GM10266 (cell line): Measurements from ENCODE around the gene OR13J1.
A peak's percentile ranks its signal among the peaks of the same experiment; 100 is the strongest.

ENCODE experiments used
- DNase-seq: peaks from one replicate; pipeline ENCODE4 v3.0.0; 2012; ENCODE audit errors: extremely low spot score
- CTCF ChIP-seq: IDR thresholded peaks from 2 replicates; pipeline ENCODE4 v1.5.1; 2012; ENCODE audit warnings: mild to moderate bottlenecking, low read depth; ENCODE audit not compliant: control insufficient read depth, insufficient read depth; ENCODE audit errors: missing control alignments

Gene OR13J1

GRCh38 chr9:35845824-35846771 lies 24.1 kb downstream of the OR13J1 start:
- TF ChIP-seq CTCF, result no peak
- no peak for DNase-seq

GRCh38 chr9:35844628-35845270 lies 25.5 kb downstream of the OR13J1 start:
- DNase-seq, result peak; percentile 57

GRCh38 chr9:35842795-35843194 lies 27.4 kb downstream of the OR13J1 start:
- peak; percentile 83 for DNase-seq
- no peak for TF ChIP-seq CTCF

More at GRCh38 chr9:35844628-35845270, 25.5 kb downstream of the OR13J1 start:
- no peak for TF ChIP-seq CTCF

- no peak for TF ChIP-seq CTCF
- no peak for DNase-seq
These were observed 28.0 kb downstream of the OR13J1 start for GRCh38 chr9:35842020-35842745.

- no peak for TF ChIP-seq CTCF
- DNase-seq, result no peak
These were observed 28.6 kb downstream of the OR13J1 start for GRCh38 chr9:35841645-35841900.

- DNase-seq, result no peak
- TF ChIP-seq CTCF, result no peak
These were observed 29.1 kb downstream of the OR13J1 start for GRCh38 chr9:35840881-35841644.
